UCSD-AML1 (cell line): ENCODE results near the gene NDUFA7.
"Not testable (repeated sequence)": the region's sequence is repeated elsewhere in the genome, so short reads cannot be mapped to it uniquely, and the experiment has no call there.

Experiments used
- DNase-seq: peaks from one replicate; lab custom pipeline; 2025; ENCODE audit not compliant: unreplicated experiment; lab: John Stamatoyannopoulos, UW

NDUFA7 gene

DNA sequence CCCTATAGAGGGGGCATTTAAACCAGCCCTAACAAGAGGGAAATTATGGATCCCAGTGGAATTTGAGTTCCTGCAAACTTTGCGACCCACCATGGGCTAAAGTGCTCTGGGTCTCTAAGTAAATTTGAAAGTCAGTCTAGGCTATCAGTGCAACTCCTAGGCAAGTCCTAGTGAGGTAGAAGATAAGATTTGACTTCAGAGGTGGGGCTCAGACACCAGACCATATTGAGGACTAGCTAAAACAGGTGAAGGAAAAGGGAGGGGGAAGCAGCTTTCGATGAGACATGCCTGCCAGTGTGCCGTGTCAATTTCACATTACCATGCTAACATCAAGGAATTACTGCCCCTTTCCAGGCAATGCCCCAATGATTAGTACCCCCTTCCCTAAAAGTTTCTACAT, 51.5 kb downstream of the NDUFA7 start:
- no peak for DNase-seq

DNA sequence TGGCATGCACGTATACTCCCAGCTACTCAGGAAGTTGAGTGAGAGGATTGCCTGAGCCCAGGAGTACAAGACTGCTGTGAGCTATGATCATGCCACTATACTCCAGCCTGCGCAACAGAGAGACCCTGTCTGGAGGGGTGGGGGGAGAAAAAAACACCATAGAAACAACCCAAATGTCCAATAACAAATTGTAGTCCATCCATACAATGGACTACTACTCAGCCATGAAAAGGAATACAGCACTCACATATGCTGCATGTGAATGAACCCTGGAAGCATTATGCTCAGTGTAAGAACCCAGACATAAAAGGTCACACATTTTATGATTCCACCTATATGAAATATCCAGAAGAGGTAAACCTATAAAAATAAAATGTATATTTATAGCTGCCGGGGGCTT, 55.3 kb downstream of the NDUFA7 start:
- no peak for DNase-seq

DNA sequence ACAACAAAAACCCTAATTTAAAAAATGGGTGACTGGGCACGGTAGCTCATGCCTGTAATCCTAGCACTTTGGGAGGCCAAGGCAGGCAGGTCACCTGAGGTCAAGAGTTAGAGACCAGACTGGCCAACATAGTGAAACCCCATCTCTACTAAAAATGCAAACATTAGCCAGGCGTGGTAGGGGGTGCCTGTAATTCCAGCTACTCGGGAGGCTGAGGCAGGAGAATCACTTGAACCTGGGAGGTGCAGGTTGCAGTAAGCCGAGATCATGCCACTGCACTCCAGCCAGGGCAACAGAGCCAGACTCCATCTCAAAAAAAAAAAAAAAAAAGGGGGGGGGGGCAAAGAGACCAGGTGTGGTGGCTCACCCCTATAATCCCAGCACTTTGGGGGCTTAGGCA, 56.9 kb downstream of the NDUFA7 start:
- not testable (repeated sequence) for DNase-seq

DNA sequence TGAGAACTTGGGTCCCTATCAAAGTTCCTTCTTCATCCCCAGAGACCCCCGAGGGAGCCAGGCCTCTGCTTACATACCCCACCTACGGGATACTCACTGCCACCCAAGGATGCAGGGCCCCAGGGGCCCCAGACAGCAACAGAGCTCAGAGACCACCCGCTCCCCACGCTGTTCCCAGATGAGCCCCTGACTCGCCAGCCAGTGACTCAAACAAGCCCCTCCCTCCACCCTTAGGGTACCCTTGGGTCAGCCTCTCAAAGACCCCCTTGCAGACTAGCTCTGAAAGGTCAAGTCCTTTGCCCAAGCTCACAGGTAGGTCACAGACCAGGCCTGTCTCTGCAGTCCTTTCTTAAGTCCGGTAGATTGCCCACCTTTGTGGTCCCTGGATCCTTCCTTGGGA, 58.7 kb downstream of the NDUFA7 start:
- DNase-seq: no peak

DNA sequence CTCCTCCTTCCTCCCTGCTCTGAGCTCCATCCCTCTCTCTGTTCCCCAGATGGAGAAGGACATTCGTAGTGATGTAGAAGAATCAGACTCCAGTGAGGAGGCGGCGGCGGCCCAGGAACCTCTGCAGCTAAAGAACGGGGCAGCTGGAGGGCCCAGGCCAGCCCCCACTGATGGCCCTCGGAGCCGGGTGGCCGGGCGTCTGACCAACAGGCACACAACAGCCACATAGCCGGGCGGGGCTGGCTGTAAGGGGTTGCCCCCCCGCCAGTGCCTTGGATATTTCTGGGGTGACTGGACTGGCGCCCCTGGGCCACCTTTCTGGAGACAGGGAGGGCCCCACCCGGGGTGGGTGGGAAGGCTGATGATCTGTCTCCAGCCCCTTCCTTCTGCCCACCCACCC, 59.3 kb downstream of the NDUFA7 start:
- DNase-seq: no peak

DNA sequence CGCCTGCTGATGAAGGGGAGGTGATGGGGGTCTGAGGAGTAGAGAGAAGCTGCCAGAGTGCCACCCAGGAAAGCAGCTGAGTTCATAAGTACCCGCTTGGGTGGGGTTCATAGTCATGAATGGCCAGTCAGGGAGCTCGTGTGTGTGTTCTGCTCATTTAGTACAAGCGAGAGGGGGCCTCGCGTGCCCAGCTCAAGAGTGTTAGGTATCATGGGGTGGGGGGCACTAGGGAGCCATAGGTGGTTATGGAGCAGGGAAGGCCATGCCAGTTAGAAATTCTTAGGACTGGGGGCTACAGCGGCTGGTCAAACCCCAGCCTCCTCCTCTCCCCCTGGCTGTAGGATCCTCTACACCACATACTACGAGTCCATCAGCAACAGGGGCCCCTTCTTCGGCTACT, 59.8 kb downstream of the NDUFA7 start:
- DNase-seq: no peak
